Measurements from ENCODE around the gene ADSS2. TPM values are rescaled to one million over a fixed set of nuclear protein-coding genes. Genes with fewer than 3 reads are reported as not detected.
"Not testable (repeated sequence)": the region's sequence is repeated elsewhere in the genome, so short reads cannot be mapped to it uniquely, and the experiment has no call there.

The ADSS2 gene
- total RNA-seq, 1 donor from 2014 or later, result 32.3 TPM

DNA sequence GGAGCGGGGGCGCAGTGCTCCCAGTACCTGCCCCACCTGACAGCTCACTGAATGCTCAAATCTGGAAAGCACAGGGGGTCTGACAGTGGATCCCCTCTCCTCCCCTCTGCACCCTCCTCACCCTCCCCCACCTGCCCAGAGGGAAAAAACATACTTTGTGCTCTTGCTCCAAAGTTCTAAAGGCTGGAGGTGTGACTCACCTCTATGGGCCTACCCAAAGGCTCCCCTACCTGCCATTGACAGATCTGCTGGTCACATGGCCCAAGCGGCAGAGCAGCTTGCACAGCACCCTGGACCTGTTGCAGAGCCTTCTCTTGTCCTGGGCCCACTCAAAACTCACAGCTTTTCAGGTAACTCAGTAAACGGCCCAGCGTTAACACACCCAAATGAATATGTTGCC, 55.7 kb downstream of the ADSS2 start:
- DNase-seq, result no peak

DNA sequence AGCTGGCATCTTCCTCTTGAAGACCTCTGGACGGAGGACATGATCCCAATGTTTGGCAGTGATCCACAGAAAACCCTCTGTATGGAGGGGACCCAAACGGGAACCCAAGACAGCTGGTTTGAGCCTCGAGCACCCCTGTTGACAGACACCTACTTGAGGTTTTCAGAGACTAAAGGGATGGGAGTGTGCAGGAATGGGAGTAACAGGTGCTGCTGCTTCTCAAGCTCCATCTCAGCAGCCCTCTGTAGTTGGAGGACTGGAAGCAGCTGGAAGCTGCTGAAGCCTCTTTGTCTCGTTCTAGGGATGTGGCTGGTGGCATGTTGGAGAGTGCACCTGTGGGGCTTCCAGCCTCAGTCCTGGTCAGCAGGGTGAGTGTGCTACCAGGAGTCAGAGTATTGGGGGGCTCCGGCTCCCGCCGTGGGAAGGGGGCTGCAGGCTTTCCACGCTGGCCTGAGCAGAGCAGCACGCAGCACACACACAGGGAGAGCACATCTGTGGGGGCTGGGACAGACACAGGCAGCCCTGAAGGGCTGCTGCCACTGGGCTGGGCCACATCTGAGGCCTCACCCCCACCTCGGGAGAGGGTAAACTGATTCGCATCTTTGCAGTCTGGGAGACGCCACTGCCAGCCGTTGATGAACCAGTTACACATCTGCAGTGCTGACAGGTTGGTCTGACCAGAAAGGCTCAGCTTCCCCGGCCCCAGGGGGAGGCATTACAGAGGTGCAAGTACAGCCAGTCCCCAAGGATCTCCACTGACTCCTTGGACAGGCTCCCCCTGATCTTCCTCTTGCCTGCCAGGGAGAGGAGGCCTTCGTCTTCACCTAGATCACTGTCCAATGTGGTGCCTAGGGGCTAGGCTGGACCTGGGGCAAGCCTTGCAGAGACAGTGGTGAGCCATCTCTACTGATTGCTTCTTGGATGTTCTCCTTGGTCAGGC, 56.6 kb downstream of the ADSS2 start:
- DNase-seq, result no peak

DNA sequence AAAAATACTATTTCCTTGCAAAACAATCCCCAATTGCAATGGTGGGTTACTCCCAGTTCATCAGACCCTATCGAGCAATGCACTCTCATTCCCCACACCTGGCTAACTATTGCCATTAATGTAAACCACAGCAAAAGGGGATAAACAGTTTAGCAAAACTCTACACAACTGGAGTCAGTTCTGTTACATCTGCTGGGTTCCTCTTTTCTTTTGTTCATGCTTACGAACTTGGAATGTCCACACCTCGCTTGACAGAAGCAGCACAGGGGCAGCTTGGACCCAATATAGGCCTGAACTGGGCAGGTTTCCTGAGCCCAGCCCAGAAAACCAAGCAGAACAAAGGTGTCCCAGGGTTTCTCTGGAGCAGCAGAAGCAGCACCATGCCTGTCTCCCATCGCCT, 57.4 kb downstream of the ADSS2 start:
- no peak for DNase-seq

DNA sequence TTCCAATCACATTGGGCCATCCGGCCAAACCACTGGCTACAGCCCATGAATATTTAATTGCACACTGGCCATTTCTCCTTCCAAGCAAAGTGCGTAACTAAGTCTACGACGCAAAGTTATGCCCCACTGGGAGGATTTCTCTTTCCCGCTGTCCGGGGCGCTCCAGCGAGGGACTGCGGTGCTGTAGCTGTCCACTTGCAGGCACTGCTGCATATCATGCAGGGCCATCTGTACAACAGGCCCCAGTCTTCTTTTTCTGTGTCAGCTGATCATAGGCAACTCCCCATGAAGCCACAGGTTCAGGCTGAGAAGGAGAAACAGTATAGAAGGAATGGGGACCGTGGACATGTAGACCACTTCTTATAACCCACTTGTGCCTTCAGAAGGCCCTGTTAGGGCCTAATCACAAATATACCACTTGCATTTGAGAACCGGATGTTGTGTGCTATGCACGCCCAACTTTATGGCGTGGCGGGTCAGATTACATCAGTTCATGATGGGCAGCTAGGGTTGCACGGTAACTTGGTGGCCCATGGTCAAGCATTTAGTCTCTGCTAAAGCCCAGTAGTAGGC, 58.0 kb downstream of the ADSS2 start:
- DNase-seq, result no peak

DNA sequence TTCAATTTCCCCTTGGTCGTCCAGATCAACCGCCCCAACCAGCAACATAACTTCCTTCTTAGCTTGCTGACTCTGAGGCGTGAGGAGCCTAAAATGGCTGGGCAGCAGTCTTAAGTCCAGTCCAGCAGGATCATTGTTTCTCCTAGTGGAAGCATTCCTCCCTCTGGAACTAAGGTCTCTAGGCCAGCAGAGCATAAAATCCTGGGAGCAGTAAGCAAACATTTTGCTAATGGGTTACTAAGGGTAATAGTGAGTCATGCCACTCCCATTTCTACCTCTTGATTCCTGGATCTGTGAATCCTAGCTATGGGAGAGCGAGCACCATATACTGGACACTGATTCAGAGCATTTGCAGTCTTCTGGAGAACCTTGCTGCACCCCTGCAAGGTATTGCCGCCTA, 59.9 kb downstream of the ADSS2 start:
- DNase-seq, result no peak

DNA sequence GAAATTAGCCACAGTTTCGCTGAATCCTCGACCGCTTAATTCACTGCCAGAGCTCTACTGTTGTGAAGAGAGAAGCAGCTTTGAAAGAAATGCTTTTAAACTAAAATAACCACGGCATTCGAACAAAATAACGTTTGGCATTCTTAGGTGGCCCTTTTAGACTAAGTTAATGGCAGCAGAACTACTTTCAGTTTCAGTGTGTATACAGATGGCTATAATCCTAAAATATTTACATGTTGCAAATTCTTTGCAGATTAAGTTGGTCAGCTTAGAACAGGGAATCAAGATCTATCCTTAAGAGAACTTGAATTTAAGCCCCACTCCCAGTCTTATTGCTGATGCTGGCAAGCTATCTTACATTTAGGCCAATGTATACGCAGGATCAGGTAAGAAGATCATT, 62.7 kb downstream of the ADSS2 start:
- DNase-seq, result no peak

DNA sequence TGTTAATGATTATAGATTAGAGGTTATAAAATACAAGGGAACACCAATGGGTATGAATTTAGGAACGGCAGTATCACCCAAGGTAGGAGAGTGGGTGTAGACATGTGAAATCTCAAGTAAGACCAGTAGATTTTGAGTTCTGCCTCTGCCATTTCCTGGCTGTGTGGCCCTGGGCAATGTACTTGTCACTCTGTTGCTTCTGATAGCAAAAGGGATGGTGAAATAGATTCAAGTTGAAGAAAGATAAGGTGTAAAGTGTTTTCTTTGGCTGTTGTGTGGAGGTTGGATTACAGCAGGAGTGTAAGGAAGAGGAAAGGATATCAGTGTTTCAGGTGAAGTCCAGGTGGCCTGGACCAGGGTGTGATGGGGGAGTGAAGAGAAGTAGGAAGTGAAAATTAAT, 64.3 kb downstream of the ADSS2 start:
- DNase-seq, result no peak

DNA sequence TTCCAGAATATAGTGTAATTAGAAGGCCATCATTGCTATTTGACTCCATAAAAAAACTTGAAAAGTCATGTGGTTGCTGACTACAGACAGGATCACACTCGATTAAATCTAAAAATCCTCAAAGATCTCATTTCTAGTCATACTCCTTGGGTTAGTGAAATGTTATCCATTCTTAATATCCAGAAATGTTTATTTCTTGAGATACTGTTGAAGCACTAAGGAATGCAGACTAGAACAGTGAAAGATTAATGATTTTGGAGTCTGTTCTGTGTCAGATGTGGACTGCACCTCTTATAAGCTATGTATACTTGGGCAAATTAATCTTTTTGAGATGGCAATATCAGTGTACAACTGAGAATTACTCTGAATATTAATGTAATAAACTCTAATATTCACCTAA, 65.1 kb downstream of the ADSS2 start:
- no peak for DNase-seq

DNA sequence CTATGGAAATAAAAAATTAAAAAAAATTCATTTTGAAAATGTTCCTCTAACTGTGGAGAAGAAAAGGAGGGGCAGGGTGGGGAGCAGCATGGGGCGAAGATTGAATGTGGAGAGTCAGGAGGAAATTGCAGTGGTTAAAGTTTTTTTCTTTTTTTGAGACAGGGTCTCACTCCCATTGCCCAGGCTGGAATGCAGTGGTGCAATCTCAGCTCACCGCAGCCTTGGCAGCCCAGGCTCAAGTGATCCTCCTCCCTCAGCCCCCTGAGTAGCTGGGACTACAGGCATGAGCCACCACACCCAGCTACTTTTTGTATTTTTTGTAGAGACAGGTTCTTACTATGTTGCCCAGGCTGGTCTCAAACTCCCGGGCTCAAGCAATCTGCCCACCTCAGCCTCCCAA, 67.6 kb downstream of the ADSS2 start:
- no peak for DNase-seq

DNA sequence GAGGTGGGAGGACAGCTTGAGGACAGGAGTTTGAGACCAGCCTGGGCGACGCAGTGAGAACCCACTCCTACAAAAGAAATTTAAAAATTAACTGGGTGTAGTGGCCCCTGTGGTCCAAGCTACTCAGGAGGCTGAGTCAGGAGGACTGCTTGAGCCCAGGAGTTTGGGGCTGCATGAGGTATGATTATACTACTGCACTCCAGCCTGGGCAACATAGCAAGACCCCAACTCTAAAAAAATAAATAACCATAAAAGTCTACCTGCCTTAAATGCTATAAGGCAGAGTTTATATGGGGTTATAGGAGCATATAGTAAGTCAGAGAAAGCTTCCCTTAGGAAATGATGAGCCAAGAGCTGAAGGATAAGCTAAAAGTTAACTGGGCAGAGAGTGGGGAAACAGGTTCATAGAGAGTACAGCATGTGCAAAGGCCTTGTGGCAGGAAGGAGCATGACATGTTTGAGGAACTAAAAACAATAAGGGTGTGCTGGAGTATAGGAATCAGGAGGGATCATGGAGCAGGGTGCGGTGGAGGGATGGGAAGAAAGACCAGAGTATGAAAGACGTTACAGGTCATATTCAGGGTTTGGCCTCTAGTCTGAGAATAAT, 68.3 kb downstream of the ADSS2 start:
- no peak for DNase-seq

DNA sequence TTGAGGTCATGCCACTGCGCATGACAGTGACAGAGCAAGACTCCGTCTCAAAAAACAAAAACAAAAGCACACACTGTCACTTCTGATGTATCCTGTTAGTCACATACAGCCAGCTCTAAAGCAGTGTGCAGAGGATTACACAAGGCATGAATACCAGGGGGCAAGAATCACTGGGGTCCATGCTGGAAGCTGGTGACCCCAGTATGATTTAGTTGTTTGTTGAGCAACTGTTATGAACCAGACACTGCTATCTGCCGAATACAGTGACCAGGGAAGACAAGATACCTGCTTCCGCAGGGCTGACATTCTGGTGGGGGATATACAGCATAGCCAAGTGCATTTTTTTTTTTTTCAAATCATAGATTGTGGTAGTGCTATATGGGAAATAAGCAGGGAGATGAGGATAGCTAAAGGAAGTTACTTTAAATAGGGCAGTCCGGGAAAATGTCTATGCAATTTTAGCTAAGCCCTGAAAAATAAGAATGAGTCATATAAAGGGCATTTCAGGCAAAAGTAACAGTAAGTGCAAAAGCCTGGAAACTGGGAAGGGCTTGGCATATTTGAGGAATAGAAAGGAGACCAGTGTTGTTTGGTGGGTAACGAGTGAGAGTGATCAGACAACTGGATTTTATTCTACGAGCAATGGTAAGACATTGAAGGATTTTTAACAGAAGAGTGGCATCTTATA, 69.7 kb downstream of the ADSS2 start:
- DNase-seq, result no peak

DNA sequence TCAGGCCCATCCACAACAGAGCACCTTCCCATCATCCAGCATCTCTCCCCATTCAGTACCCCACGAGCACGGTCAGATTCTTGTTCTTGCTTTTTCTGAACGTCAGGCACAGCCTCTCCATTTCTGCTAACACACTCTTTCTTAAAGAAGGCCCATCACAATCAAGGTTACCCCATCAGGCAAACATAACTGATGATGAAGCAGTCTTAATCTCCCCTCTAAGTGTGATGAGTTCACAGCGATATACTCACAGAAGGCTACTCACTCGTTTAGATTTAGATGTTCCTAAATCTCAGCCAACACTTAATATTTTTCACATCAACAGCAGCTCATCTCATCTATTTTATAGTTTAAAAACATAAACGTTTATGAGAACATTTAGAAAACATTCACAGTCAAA, 75.6 kb downstream of the ADSS2 start:
- DNase-seq, result no peak

DNA sequence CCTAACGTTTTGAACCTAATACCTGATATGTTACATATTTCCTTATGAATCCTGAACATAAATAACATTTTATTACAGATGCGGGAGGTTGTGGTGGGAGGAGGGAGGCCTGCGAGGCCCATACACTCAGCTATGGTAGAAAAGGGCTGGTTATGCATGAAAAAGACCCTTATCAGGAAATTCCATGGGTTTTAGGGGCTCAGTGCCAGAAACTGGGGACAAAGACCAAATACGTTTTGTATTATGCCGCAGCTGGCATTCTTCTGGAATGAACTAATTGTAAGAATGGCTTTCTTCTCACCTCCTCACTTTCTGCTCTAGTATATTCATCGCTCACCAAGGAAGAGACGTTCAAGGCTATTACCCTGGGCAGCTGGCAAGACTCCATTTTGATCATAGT, 76.7 kb downstream of the ADSS2 start:
- no peak for DNase-seq

DNA sequence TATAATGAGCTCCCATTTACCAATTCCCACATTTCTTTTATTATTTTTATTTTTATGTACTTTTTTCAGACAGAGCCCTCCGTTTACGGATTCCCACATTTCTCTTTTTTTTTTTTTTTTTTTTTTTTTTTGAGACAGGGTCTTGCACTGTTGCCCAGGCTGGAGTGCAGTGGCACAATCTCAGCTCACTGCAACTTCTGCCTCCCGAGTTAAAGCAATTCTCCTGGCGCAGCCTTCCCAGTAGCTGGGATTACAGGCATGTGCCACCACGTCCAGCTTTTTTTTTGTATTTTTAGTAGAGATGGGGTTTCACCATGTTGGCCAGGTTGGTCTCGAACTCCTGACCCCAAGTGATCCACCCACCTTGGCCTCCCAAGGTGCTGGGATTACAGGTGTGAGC, 77.2 kb downstream of the ADSS2 start:
- not testable (repeated sequence) for DNase-seq

DNA sequence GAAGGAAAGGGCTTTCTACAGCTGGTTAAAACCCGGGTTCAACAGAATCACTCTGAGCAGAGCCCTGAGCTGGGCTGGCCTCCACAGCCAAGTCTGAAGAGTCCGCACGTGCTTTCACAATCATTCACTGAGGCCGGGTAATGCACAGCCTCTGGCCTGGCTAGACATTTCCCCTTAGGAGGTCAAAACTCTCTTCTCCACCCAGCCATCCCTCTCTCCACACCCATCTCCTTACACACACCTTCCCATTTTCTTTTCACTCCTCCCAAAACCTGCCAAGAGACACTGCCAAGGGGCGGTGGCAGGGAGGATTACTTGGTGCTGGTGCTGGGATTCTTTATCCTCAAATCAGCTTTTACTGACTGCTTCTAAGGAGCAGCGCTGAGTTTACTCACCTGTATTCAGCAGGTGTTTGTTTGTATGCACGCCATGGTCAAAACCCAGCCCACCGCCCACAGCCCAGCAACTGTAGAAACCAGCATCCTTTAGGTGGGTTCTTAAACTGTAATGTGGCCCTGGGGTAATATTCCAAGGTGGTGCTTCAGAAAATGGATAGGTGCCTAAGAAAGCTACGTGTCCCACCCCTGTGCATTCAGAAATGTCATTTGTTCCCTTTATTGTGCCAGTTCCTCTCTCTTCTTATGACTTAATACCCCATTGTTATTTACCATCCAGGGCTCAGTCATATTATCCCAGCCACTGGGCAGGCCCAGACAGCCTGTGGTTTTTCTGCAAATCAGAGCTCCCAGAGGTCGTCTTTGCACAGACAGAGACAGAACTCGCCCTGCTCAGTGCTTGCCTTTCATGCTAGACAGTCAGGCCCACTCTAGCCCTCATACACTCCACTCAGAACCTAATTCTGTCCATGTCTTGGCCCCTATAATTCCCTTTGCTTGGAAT, 80.2 kb downstream of the ADSS2 start:
- DNase-seq, result no peak

DNA sequence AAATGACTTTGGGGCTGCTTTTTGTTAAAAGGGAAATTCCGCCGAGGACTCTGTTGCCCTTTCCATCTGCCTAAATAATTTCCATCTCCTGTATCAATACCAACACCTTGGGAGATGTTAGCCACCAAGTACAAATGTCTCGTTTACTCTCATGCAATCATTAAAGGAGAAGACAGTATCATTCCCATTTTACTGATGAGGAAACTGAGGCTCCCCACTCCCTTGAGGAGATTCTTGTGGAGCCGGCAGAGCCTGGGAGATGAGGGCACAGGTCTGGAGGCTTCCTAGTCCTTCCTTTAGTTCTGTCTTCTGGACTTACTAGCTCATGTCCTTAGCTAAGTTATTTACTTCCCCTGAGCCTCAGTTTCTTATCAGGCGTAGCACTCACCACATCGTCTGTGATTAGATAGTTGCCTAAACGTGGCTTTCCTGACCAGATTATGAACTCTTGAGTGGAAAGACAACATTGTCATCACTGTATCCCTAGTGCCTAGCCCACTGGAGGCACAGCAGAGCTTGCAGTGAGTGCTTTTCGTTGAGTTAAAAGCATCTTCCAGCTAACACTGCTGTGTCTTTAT, 81.6 kb downstream of the ADSS2 start:
- no peak for DNase-seq

DNA sequence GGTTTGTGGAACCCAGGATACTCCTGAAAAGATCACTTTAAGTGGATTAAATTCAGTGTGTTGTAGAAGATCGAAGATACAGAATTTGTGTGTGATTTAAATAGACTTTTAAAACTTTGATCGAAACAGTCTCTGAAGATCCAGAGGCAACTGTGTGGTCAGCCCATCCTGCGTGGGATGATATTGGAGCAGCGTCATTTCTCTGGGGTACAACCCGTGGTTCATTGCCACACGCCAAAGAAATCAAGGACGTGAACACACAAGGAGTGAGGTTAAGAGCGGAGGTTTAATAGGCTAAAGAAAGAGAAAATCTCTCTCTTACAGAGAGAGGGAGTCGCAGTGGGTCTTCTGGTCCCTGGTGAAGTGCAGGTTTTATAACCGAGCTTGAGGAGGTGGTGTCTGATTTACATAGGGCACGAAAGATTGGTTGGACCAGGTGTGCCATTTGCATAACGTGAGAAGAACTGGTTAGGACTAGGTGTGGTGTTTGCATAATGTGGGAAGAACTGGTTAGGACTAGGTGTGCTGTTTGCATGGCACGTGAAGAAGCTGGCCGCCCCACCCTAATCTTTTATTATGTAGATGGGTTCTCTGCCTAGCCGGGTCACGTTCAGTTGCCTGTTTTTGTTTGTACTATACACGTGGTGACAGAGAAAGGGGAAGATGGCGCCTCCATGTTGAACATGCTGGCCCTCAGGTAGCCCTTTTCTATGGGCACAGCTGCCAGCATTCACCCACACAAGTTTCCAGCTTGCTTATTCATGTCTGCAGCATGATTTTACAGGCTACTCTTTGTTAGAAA, 82.3 kb downstream of the ADSS2 start:
- DNase-seq, result no peak

DNA sequence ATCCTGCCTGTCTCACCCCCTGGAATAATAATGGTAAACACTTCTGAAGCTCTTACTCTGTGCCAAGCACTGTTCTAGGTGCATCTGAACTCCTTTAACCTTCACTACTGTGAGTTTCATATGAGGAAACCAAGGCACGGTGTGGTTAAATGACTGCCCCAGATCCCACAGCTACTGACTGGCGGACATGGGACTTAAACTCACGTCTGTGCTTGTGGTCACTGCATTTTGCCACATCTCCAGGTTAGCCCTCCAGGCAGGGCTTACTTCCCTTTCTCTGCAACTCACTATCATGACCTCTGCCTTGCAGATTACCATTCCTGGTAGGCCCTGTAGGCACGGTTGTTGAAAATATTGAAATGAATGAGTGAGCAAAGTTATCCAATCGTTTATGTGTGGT, 83.4 kb downstream of the ADSS2 start:
- no peak for DNase-seq

DNA sequence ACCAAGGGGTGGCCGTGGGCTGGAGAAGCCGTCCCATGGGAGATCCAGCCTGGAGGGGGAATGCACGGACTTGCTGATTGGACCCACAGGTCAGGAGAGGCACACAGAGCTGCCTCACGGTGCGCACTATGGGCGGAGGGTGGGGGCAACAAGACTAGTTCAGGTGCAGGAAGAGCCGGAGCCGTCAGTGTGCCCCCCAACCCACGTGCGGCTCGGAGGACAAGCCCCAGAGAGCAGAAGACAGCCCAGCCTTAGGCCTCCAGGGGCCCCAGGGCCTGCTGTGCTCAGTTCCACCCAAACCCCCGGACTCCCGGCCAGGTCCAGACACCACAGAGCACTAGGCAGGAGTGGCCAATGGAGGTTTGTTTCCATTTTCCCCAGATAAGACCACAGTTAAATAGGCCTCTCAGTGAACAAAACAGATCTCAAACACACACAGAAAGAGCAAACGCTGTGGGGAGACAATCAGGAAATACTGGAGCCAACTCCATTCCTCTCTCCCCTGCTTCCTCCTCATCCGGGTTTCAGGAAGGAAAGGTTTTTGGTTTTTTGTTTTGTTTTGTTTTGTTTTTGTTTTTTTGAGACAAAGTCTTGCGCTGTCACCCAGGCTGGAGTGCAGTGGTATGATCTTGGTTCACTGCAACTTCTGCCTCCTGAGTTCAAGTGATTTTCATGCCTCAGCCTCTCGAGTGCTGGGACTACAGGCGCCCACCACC, 84.2 kb downstream of the ADSS2 start:
- no peak for DNase-seq

DNA sequence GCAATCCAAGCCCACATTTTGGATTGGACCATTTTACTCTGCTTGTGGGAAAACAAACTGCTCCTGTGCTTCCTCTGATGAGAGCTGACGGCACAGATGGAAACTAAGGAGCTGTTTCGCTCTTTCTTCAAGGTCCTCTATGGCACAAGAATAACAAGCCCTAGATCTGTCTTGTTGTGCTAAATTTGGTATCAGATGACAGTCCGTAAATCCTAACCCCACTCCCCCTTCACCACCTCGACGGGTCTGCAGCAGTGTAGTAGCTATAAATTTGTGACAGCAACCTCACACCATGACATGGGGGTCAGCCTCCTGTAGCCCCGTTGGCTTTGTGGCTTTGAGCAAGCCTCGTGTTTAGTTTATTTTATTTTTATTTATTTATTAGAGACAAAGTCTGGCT, 85.9 kb downstream of the ADSS2 start:
- DNase-seq, result no peak
